GM12878 (cell line): ENCODE results near the gene RPL22. TPM values are rescaled to one million over a fixed set of nuclear protein-coding genes. Genes with fewer than 3 reads are reported as not detected.

Experiments used
- ATAC-seq: fragments of 200-7000 bp; cut with Tn5 transposase; 3 replicates; pipeline ENCODE4 v1.9.1; 2020; ENCODE audit warnings: mild to moderate bottlenecking, moderate library complexity
- BruUV-seq: library from RNA; stranded (reverse); fragments of 400-500 nt; replicated peaks from 2 replicates; lab custom pipeline; 2021; lab: Mats Ljungman, UMichigan
- CTCF ChIA-PET: fragments of 300-600 bp; sonication (Branson Sonifier 250); formaldehyde crosslinking; extraction: SDS; loops from one replicate; lab custom pipeline; 2021; ENCODE audit warnings: inconsistent platforms; lab: Yijun Ruan, JAX
- POLR2A ChIA-PET: fragments of 350-600 bp; formaldehyde crosslinking; extraction: SDS; loops from one replicate; lab custom pipeline; 2021; ENCODE audit warnings: inconsistent platforms; lab: Charles Lee
- RAD21 ChIA-PET: fragments of 300-600 bp; sonication (Branson Sonifier 250); formaldehyde crosslinking; loops from one replicate; lab custom pipeline; 2023; ENCODE audit warnings: antibody characterized with exemption; ENCODE audit not compliant: unreplicated experiment; lab: Charles Lee
- SMC1A ChIA-PET: fragments of 300-600 bp; sonication (Branson Sonifier 250); formaldehyde crosslinking; loops from one replicate; lab custom pipeline; 2023; ENCODE audit not compliant: unreplicated experiment, uncharacterized antibody; lab: Charles Lee
- DNase-seq: peaks from one replicate; pipeline ENCODE4 v3.0.0-alpha.2; 2011; ENCODE audit warnings: low read depth, low spot score
- FAIRE-seq: peaks from 3 replicates; lab custom pipeline; 2011; peaks lifted over from hg19 to GRCh38; lab: Jason Lieb, UNC
- H2AFZ ChIP-seq: 2 replicates; pipeline ENCODE4 v1.6.0; 2011; ENCODE audit warnings: low read depth, low read length, control low read depth; ENCODE audit not compliant: control insufficient read depth
- H3K27ac ChIP-seq: 2 replicates; pipeline ENCODE4 v1.5.1; 2011; ENCODE audit warnings: control low read depth; ENCODE audit not compliant: control insufficient read depth, insufficient read depth
- H3K27me3 ChIP-seq, 2 experiments: replicated peaks in 1 of 2; 2 replicates each; pipeline versions ENCODE4 v1.6.0 to v1.6.1; 2011; ENCODE audit warnings: low read length in 1 of 2; ENCODE audit not compliant: control insufficient read depth in 2 of 2, insufficient read depth in 2 of 2
- H3K36me3 ChIP-seq, 2 experiments: 2 replicates each; pipeline ENCODE4 v1.5.1; 2011; ENCODE audit warnings: low read length in 1 of 2; ENCODE audit not compliant: control insufficient read depth in 2 of 2, insufficient read depth in 2 of 2
- H3K4me1 ChIP-seq: 2 replicates; pipeline ENCODE4 v1.6.1; 2011; ENCODE audit warnings: mild to moderate bottlenecking, low read length, moderate library complexity, mixed read lengths; ENCODE audit not compliant: control insufficient read depth, insufficient read depth
- H3K4me2 ChIP-seq: 2 replicates; pipeline ENCODE4 v1.6.0; 2011; ENCODE audit warnings: control low read depth; ENCODE audit not compliant: control insufficient read depth, insufficient read depth
- H3K4me3 ChIP-seq: fragments of 200-600 bp; sonication (generic); 2 replicates; pipeline ENCODE4 v1.5.1; 2016
- H3K79me2 ChIP-seq: 2 replicates; pipeline ENCODE4 v1.6.0; 2011; ENCODE audit warnings: low read length; ENCODE audit not compliant: control insufficient read depth, insufficient read depth
- H3K9ac ChIP-seq: 2 replicates; pipeline ENCODE4 v1.8.0; 2011; ENCODE audit warnings: low read length, control low read depth, mixed read lengths; ENCODE audit not compliant: control insufficient read depth, insufficient read depth
- H3K9me3 ChIP-seq: replicated peaks from 3 replicates; pipeline ENCODE4 v1.5.1; 2011; ENCODE audit warnings: mild to moderate bottlenecking, low read length; ENCODE audit not compliant: control insufficient read depth, insufficient read depth
- H4K20me1 ChIP-seq: 2 replicates; pipeline ENCODE4 v1.6.0; 2011; ENCODE audit not compliant: control insufficient read depth, insufficient read depth
- ATF7 ChIP-seq: fragments of 450-650 bp; IDR thresholded peaks from 2 replicates; pipeline ENCODE4 v1.6.1; 2016; ENCODE audit warnings: low read depth, mild to moderate bottlenecking
- CHD1 ChIP-seq: IDR thresholded peaks from 2 replicates; pipeline ENCODE4 v1.6.1; 2012; ENCODE audit warnings: low read depth, low read length, improper control_type of control experiment
- CHD4 ChIP-seq: fragments of 200-600 bp; sonication (generic); IDR thresholded peaks from 2 replicates; pipeline ENCODE4 v1.6.1; 2016; ENCODE audit warnings: mild to moderate bottlenecking
- CREB1 ChIP-seq: IDR thresholded peaks from 2 replicates; pipeline ENCODE4 v1.6.1; 2012; ENCODE audit warnings: low read depth, mild to moderate bottlenecking, inconsistent platforms
- ELK1 ChIP-seq: IDR thresholded peaks from 2 replicates; pipeline ENCODE4 v1.6.1; 2012; ENCODE audit warnings: low read depth, low read length, improper control_type of control experiment
- FOXK2 ChIP-seq: fragments of 450-650 bp; IDR thresholded peaks from 2 replicates; pipeline ENCODE4 v1.6.1; 2017; ENCODE audit warnings: mild to moderate bottlenecking, moderate library complexity
- GATAD2B ChIP-seq: fragments of 450-650 bp; conservative IDR thresholded peaks from 2 replicates; pipeline ENCODE4 v1.6.1; 2017; ENCODE audit warnings: low read depth, mild to moderate bottlenecking, moderate library complexity
- HCFC1 ChIP-seq: fragments of 150-350 bp; IDR thresholded peaks from 2 replicates; pipeline ENCODE4 v1.6.1; 2014; ENCODE audit warnings: low read length
- IKZF2 ChIP-seq, 2 experiments: fragments of 450-650 bp; IDR thresholded peaks; 2 replicates each; pipeline ENCODE4 v1.6.1; 2017; ENCODE audit warnings: mild to moderate bottlenecking in 2 of 2, moderate library complexity in 2 of 2
- MYB ChIP-seq: fragments of 150-350 bp; IDR thresholded peaks from 2 replicates; pipeline ENCODE4 v1.6.1; 2014; ENCODE audit warnings: mild to moderate bottlenecking, low read depth, low read length, borderline replicate concordance
- NFYB ChIP-seq: IDR thresholded peaks from 2 replicates; pipeline ENCODE4 v1.6.1; 2011; ENCODE audit warnings: low read depth, mild to moderate bottlenecking, low read length, improper control_type of control experiment, moderate library complexity; ENCODE audit not compliant: insufficient read depth
- NRF1 ChIP-seq: conservative IDR thresholded peaks from 2 replicates; pipeline ENCODE4 v1.6.1; 2011; ENCODE audit warnings: mild to moderate bottlenecking, low read depth, low read length, improper control_type of control experiment
- PML ChIP-seq: IDR thresholded peaks from 2 replicates; pipeline ENCODE4 v1.6.1; 2012; ENCODE audit warnings: low read length, inconsistent platforms
- RAD21 ChIP-seq: IDR thresholded peaks from 2 replicates; pipeline ENCODE4 v1.6.1; 2011; ENCODE audit warnings: mild to moderate bottlenecking, low read depth, low read length, moderate library complexity; ENCODE audit not compliant: insufficient read depth
- SMAD1 ChIP-seq: fragments of 450-650 bp; IDR thresholded peaks from 2 replicates; pipeline ENCODE4 v1.6.1; 2018; ENCODE audit warnings: mild to moderate bottlenecking, low read depth; ENCODE audit not compliant: partially characterized antibody
- TARDBP ChIP-seq: IDR thresholded peaks from 2 replicates; pipeline ENCODE4 v1.6.1; 2016; ENCODE audit warnings: borderline replicate concordance
- ZNF687 ChIP-seq: fragments of 450-650 bp; IDR thresholded peaks from 2 replicates; pipeline ENCODE4 v1.6.1; 2017; ENCODE audit warnings: mild to moderate bottlenecking, moderate library complexity
- WGBS: methylation state at CpG from one replicate; pipeline ENCODE4 v1.1.6; 2016; ENCODE audit warnings: low lambda C conversion rate; ENCODE audit not compliant: insufficient replicate concordance, insufficient coverage; ENCODE audit errors: missing lambda C conversion rate; 5-methylcytosine and 5-hydroxymethylcytosine counted together
- in situ Hi-C: fragments of 300-500 bp; cut with MboI; formaldehyde crosslinking; loops from 9 replicates; pipeline ENCODE4 v1.14.3; 2018; ENCODE audit warnings: mixed read lengths
- intact Hi-C: fragments of 100-400 bp; cut with micrococcal nuclease; formaldehyde crosslinking; loops from one replicate; pipeline ENCODE4 v1.14.2; 2022; ENCODE audit not compliant: unreplicated experiment
- polyA plus RNA-seq, 11 experiments: library from polyadenylated mRNA; depleted of rRNA in 4 of 11; unstranded in 6 of 11; stranded (reverse) in 5 of 11; fragments of >200 nt; fragmentation: Nextera tagmentation in 4 of 11; fragmentation: Illumina TruSeq in 1 of 11; extraction: Ambion mirVana in 4 of 11; extraction: Trizol in 1 of 11; gene quantifications; 1 replicate in 1 of 11; 2 replicates in 10 of 11; pipeline versions ENCODE4 v1.2.1 to v1.2.3, GENCODE V29; 2011 to 2016; ENCODE audit warnings: inconsistent platforms in 2 of 11, missing spikeins in 2 of 11, low read depth in 1 of 11
- total RNA-seq, 4 experiments: library from RNA; depleted of rRNA in 3 of 4; stranded (reverse); fragments of >200 nt in 3 of 4; fragmentation: Illumina TruSeq in 1 of 4; extraction: Trizol in 1 of 4; gene quantifications; 2 replicates each; pipeline versions ENCODE4 v1.2.1 to v1.2.3, GENCODE V29; 2013 to 2021

Gene RPL22
- total and polyA plus RNA-seq, 10 of the 15 experiments (the other 5 are each of a cell fraction or from before 2014, with no cell fraction given) = 191 to 560 (median 430) TPM

GRCh38 chr1:6143395-6143794 is 56.0 kb downstream of the RPL22 start:
- Histone ChIP-seq H3K4me3 (no peak overlapping the region), H3K79me2 (no peaks in the 10 kb centered on the region), H3K9me3 (no peaks in the 10 kb centered on the region), H3K4me2 (no peak overlapping the region), H3K27ac (no peak overlapping the region), H2AFZ (no peak overlapping the region), H3K4me1 (no peaks in the 10 kb centered on the region), H3K27me3 (no peaks in the 10 kb centered on the region; a peak in 1 of 4 replicates), H3K36me3 (no peaks in the 10 kb centered on the region), H4K20me1 (no peaks in the 10 kb centered on the region), H3K9ac (no peak overlapping the region)
- SMC1A ChIA-PET = no interaction called here
- in situ Hi-C loops (no loop called here), intact Hi-C loops (no loop called here)
- 0% methylated on average over 4 of the region's 4 CpGs for WGBS
- TF ChIP-seq PML = no peak
- no peak for TF ChIP-seq TARDBP
- no peak for TF ChIP-seq ELK1
- no peak for TF ChIP-seq CHD4
- no peak for TF ChIP-seq MYB
- no peak for TF ChIP-seq GATAD2B
- TF ChIP-seq NRF1 = no peak
- no peak for TF ChIP-seq RAD21
- TF ChIP-seq FOXK2 = no peak
- TF ChIP-seq CREB1 = no peak
- TF ChIP-seq SMAD1 = no peak
- no peak for TF ChIP-seq NFYB
- no peak for TF ChIP-seq CHD1
- TF ChIP-seq HCFC1 = no peak
- no peak for TF ChIP-seq IKZF2 (IDR thresholded peaks at IDR 0.05)
- no peak for TF ChIP-seq ATF7
- no peak for TF ChIP-seq ZNF687
- DNase-seq = no peak
- CTCF ChIA-PET = no interaction called here
- no TSS peak for BruUV-seq
- POLR2A ChIA-PET = no interaction called here
- no peak for ATAC-seq
- RAD21 ChIA-PET = no interaction called here
- no peak for FAIRE-seq
